GM12878 (cell line): Measurements from ENCODE around the gene RELL2. TPM values are rescaled to one million over a fixed set of nuclear protein-coding genes. Genes with fewer than 3 reads are reported as not detected.

Source experiments
- ATAC-seq: fragments of 200-7000 bp; cut with Tn5 transposase; 3 replicates; pipeline ENCODE4 v1.9.1; 2020; ENCODE audit warnings: mild to moderate bottlenecking, moderate library complexity
- BruUV-seq: library from RNA; stranded (reverse); fragments of 400-500 nt; replicated peaks from 2 replicates; lab custom pipeline; 2021; lab: Mats Ljungman, UMichigan
- CTCF ChIA-PET: fragments of 300-600 bp; sonication (Branson Sonifier 250); formaldehyde crosslinking; extraction: SDS; loops from one replicate; lab custom pipeline; 2021; ENCODE audit warnings: inconsistent platforms; lab: Yijun Ruan, JAX
- POLR2A ChIA-PET: fragments of 350-600 bp; formaldehyde crosslinking; extraction: SDS; loops from one replicate; lab custom pipeline; 2021; ENCODE audit warnings: inconsistent platforms; lab: Charles Lee
- RAD21 ChIA-PET: fragments of 300-600 bp; sonication (Branson Sonifier 250); formaldehyde crosslinking; loops from one replicate; lab custom pipeline; 2023; ENCODE audit warnings: antibody characterized with exemption; ENCODE audit not compliant: unreplicated experiment; lab: Charles Lee
- SMC1A ChIA-PET: fragments of 300-600 bp; sonication (Branson Sonifier 250); formaldehyde crosslinking; loops from one replicate; lab custom pipeline; 2023; ENCODE audit not compliant: unreplicated experiment, uncharacterized antibody; lab: Charles Lee
- DNase-seq: peaks from one replicate; pipeline ENCODE4 v3.0.0-alpha.2; 2011; ENCODE audit warnings: low read depth, low spot score
- FAIRE-seq: peaks from 3 replicates; lab custom pipeline; 2011; peaks lifted over from hg19 to GRCh38; lab: Jason Lieb, UNC
- H2AFZ ChIP-seq: 2 replicates; pipeline ENCODE4 v1.6.0; 2011; ENCODE audit warnings: low read depth, low read length, control low read depth; ENCODE audit not compliant: control insufficient read depth
- H3K27ac ChIP-seq: 2 replicates; pipeline ENCODE4 v1.5.1; 2011; ENCODE audit warnings: control low read depth; ENCODE audit not compliant: control insufficient read depth, insufficient read depth
- H3K27me3 ChIP-seq, 2 experiments: replicated peaks in 1 of 2; 2 replicates each; pipeline versions ENCODE4 v1.6.0 to v1.6.1; 2011; ENCODE audit warnings: low read length in 1 of 2; ENCODE audit not compliant: control insufficient read depth in 2 of 2, insufficient read depth in 2 of 2
- H3K36me3 ChIP-seq, 2 experiments: 2 replicates each; pipeline ENCODE4 v1.5.1; 2011; ENCODE audit warnings: low read length in 1 of 2; ENCODE audit not compliant: control insufficient read depth in 2 of 2, insufficient read depth in 2 of 2
- H3K4me1 ChIP-seq: 2 replicates; pipeline ENCODE4 v1.6.1; 2011; ENCODE audit warnings: mild to moderate bottlenecking, low read length, moderate library complexity, mixed read lengths; ENCODE audit not compliant: control insufficient read depth, insufficient read depth
- H3K4me2 ChIP-seq: 2 replicates; pipeline ENCODE4 v1.6.0; 2011; ENCODE audit warnings: control low read depth; ENCODE audit not compliant: control insufficient read depth, insufficient read depth
- H3K4me3 ChIP-seq: fragments of 200-600 bp; sonication (generic); 2 replicates; pipeline ENCODE4 v1.5.1; 2016
- H3K79me2 ChIP-seq: 2 replicates; pipeline ENCODE4 v1.6.0; 2011; ENCODE audit warnings: low read length; ENCODE audit not compliant: control insufficient read depth, insufficient read depth
- H3K9ac ChIP-seq: 2 replicates; pipeline ENCODE4 v1.8.0; 2011; ENCODE audit warnings: low read length, control low read depth, mixed read lengths; ENCODE audit not compliant: control insufficient read depth, insufficient read depth
- H3K9me3 ChIP-seq: replicated peaks from 3 replicates; pipeline ENCODE4 v1.5.1; 2011; ENCODE audit warnings: mild to moderate bottlenecking, low read length; ENCODE audit not compliant: control insufficient read depth, insufficient read depth
- H4K20me1 ChIP-seq: 2 replicates; pipeline ENCODE4 v1.6.0; 2011; ENCODE audit not compliant: control insufficient read depth, insufficient read depth
- CHD1 ChIP-seq: IDR thresholded peaks from 2 replicates; pipeline ENCODE4 v1.6.1; 2012; ENCODE audit warnings: low read depth, low read length, improper control_type of control experiment
- CREB1 ChIP-seq: IDR thresholded peaks from 2 replicates; pipeline ENCODE4 v1.6.1; 2012; ENCODE audit warnings: low read depth, mild to moderate bottlenecking, inconsistent platforms
- CREM ChIP-seq: IDR thresholded peaks from 2 replicates; pipeline ENCODE4 v1.6.1; 2014; ENCODE audit warnings: antibody characterized with exemption, low read depth
- EGR1 ChIP-seq, 2 experiments: IDR thresholded peaks; 1 replicate in 1 of 2; 2 replicates in 1 of 2; pipeline ENCODE4 v1.6.1; 2011 to 2012; ENCODE audit warnings: low read depth in 2 of 2, low read length in 2 of 2, borderline replicate concordance in 1 of 2, mild to moderate bottlenecking in 1 of 2, moderate library complexity in 1 of 2
- ELK1 ChIP-seq: IDR thresholded peaks from 2 replicates; pipeline ENCODE4 v1.6.1; 2012; ENCODE audit warnings: low read depth, low read length, improper control_type of control experiment
- GATAD2B ChIP-seq: fragments of 450-650 bp; conservative IDR thresholded peaks from 2 replicates; pipeline ENCODE4 v1.6.1; 2017; ENCODE audit warnings: low read depth, mild to moderate bottlenecking, moderate library complexity
- HDAC6 ChIP-seq: fragments of 200-600 bp; sonication (generic); IDR thresholded peaks from one replicate; pipeline ENCODE4 v1.8.0; 2017; ENCODE audit warnings: antibody characterized with exemption; ENCODE audit not compliant: unreplicated experiment
- MEF2A ChIP-seq: IDR thresholded peaks from 2 replicates; pipeline ENCODE4 v1.6.1; 2011; ENCODE audit warnings: low read depth, mild to moderate bottlenecking, low read length, moderate library complexity; ENCODE audit not compliant: insufficient read depth
- NFIC ChIP-seq: IDR thresholded peaks from 2 replicates; pipeline ENCODE4 v1.6.1; 2012; ENCODE audit warnings: low read depth, mild to moderate bottlenecking, inconsistent platforms, low read length, moderate library complexity
- NRF1 ChIP-seq: conservative IDR thresholded peaks from 2 replicates; pipeline ENCODE4 v1.6.1; 2011; ENCODE audit warnings: mild to moderate bottlenecking, low read depth, low read length, improper control_type of control experiment
- PAX5 ChIP-seq: IDR thresholded peaks from 2 replicates; pipeline ENCODE4 v1.6.1; 2011; ENCODE audit warnings: low read depth, low read length, borderline replicate concordance
- POLR2A ChIP-seq: IDR thresholded peaks from 2 replicates; pipeline ENCODE4 v1.6.1; 2011; ENCODE audit warnings: low read depth, mild to moderate bottlenecking, low read length
- POLR2AphosphoS2 ChIP-seq: IDR thresholded peaks from 2 replicates; pipeline ENCODE4 v1.6.1; 2011; ENCODE audit warnings: low read depth, mild to moderate bottlenecking, low read length, improper control_type of control experiment, moderate library complexity
- POLR2AphosphoS5 ChIP-seq: IDR thresholded peaks from 2 replicates; pipeline ENCODE4 v1.6.1; 2011; ENCODE audit warnings: mild to moderate bottlenecking, low read length, inconsistent platforms
- SMAD5 ChIP-seq: IDR thresholded peaks from 2 replicates; pipeline ENCODE4 v1.6.1; 2016; ENCODE audit warnings: antibody characterized with exemption, low read depth
- SMC3 ChIP-seq: IDR thresholded peaks from 2 replicates; pipeline ENCODE4 v1.6.1; 2011; ENCODE audit warnings: low read length, improper control_type of control experiment, borderline replicate concordance
- STAT1 ChIP-seq: fragments of 450-650 bp; conservative IDR thresholded peaks from 2 replicates; pipeline ENCODE4 v1.6.1; 2014; ENCODE audit warnings: antibody characterized with exemption, mild to moderate bottlenecking
- STAT3 ChIP-seq: IDR thresholded peaks from 2 replicates; pipeline ENCODE4 v1.6.1; 2011; ENCODE audit warnings: low read depth, low read length, improper control_type of control experiment
- YY1 ChIP-seq: IDR thresholded peaks from 2 replicates; pipeline ENCODE4 v1.6.1; 2011; ENCODE audit warnings: low read depth, mild to moderate bottlenecking, low read length
- WGBS: methylation state at CpG from one replicate; pipeline ENCODE4 v1.1.6; 2016; ENCODE audit warnings: low lambda C conversion rate; ENCODE audit not compliant: insufficient replicate concordance, insufficient coverage; ENCODE audit errors: missing lambda C conversion rate; 5-methylcytosine and 5-hydroxymethylcytosine counted together
- in situ Hi-C: fragments of 300-500 bp; cut with MboI; formaldehyde crosslinking; loops from 9 replicates; pipeline ENCODE4 v1.14.3; 2018; ENCODE audit warnings: mixed read lengths
- intact Hi-C: fragments of 100-400 bp; cut with micrococcal nuclease; formaldehyde crosslinking; loops from one replicate; pipeline ENCODE4 v1.14.2; 2022; ENCODE audit not compliant: unreplicated experiment
- polyA plus RNA-seq, 11 experiments: library from polyadenylated mRNA; depleted of rRNA in 4 of 11; unstranded in 6 of 11; stranded (reverse) in 5 of 11; fragments of >200 nt; fragmentation: Nextera tagmentation in 4 of 11; fragmentation: Illumina TruSeq in 1 of 11; extraction: Ambion mirVana in 4 of 11; extraction: Trizol in 1 of 11; gene quantifications; 1 replicate in 1 of 11; 2 replicates in 10 of 11; pipeline versions ENCODE4 v1.2.1 to v1.2.3, GENCODE V29; 2011 to 2016; ENCODE audit warnings: inconsistent platforms in 2 of 11, missing spikeins in 2 of 11, low read depth in 1 of 11
- total RNA-seq, 4 experiments: library from RNA; depleted of rRNA in 3 of 4; stranded (reverse); fragments of >200 nt in 3 of 4; fragmentation: Illumina TruSeq in 1 of 4; extraction: Trizol in 1 of 4; gene quantifications; 2 replicates each; pipeline versions ENCODE4 v1.2.1 to v1.2.3, GENCODE V29; 2013 to 2021

Gene RELL2
- total and polyA plus RNA-seq, 10 of the 15 experiments (the other 5 are each of a cell fraction or from before 2014, with no cell fraction given): 0.23 to 21.4 (median 7.1) TPM

DNA sequence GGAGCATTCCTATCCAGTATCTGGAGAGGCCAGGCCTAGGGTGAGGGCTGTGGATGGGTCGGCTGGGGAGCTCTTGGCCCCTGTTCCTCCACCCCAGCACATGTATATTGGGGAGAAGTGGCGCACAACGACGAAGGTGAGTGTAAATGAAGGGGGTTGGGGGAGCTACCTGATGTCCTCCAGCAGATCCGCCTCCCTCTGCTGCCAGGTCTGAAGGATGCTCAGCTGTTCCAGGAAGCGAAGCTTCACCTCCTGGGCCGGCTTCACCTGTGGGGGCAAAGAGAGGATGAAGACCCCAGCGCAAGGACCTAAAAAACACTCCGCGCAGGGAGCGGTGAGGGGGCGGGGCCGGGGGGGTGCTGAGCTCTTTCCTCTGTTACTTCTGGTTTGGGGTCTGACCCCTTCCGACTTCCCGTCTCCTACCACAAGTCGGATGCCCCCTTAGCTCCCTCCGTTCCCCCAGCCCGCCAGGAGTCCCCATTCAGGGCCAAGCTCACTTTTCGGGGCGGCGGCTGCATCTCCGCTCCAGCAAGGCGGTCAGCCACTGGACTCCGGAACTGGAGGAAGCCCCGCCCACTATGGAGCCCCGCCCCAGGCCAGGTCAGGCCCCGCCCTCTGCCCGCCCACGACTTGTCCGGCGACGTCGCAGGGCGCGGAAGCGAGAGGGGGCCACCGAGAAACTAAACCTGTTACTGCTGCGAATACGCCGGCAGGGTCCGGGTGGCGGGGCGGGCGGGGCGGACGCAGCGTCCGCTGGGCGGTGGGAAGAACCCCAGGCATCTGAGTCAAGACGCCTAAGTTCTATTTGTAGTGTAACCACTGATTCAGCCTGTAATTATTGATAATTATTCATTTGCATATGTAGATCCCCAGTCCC lies 14.3 kb downstream of the RELL2 start, which contains the start of gene FCHSD1:
FCHSD1 (minus strand) TSS at position 568 of the 877 bp plus-strand sequence; CDS start at position 518, 50 bp downstream.
- H3K27me3 ChIP-seq: no peaks in the 10 kb centered on the region
- peak within 1 kb of the TSS; percentile 98 for H3K4me2 ChIP-seq
- CTCF ChIA-PET: interaction anchor here (0.9 to 3.2 kb wide), 13 partner anchors 9 to 318 kb away, joined by 3 to 15 read pairs (median 6); partner anchors contain the start of genes DIAPH1, HDAC3, RELL2 and RNF14
- SMC1A ChIA-PET: interaction anchor here (0.7 to 1.8 kb wide), 11 partner anchors 9 to 311 kb away, joined by 3 to 12 read pairs (median 3); partner anchors contain the start of genes HDAC3 and RELL2
- H3K9ac ChIP-seq: peak within 1 kb of the TSS; percentile 77
- peak within 1 kb of the TSS; percentile 85 for H3K4me3 ChIP-seq
- DNase-seq (no peak), FAIRE-seq (peak; percentile 49), ATAC-seq (peak; percentile 99)
- H3K27ac ChIP-seq: peak within 1 kb of the TSS; percentile 51
- peaks cover 8% of the 10 kb centered on the region for H3K4me1 ChIP-seq
- in situ Hi-C loops (no loop called here), intact Hi-C loops (no loop called here)
- no peaks in the 10 kb centered on the region for H3K36me3 ChIP-seq
- H4K20me1 ChIP-seq: no peaks in the 10 kb centered on the region
- peak within 1 kb of the TSS; percentile 95 for H2AFZ ChIP-seq
- TF ChIP-seq POLR2A (peak; percentile 80), MEF2A (0 out of 2 replicates have a peak, but pooled peaks have one; percentile 14), EGR1 (IDR thresholded peaks at IDR 0.05; ENCODE audit: borderline replicate concordance in 1 of 2, low read depth in 2 of 2, low read length in 2 of 2) (peak in 1 of 2 experiments; percentile 89; a peak in 2 of 3 replicates), STAT3 (no peak), GATAD2B (0 out of 2 replicates have a peak, but pooled peaks have one; percentile 26), CREB1 (peak; percentile 61; the same call in 1 of the 2 replicates), POLR2AphosphoS5 (peak; percentile 47; the same call in 1 of the 2 replicates), POLR2AphosphoS2 (peak; percentile 69; the same call in 1 of the 2 replicates), PAX5 (no peak), HDAC6 (no peak), SMAD5 (0 out of 2 replicates have a peak, but pooled peaks have one; percentile 32), STAT1 (no peak), SMC3 (0 out of 2 replicates have a peak, but pooled peaks have one; percentile 9), CHD1 (no peak), NRF1 (no peak), YY1 (0 out of 2 replicates have a peak, but pooled peaks have one; percentile 26), NFIC (no peak), ELK1 (0 out of 2 replicates have a peak, but pooled peaks have one; percentile 23), CREM (peak; percentile 46; the same call in 1 of the 2 replicates)
- H3K9me3 ChIP-seq: no peaks in the 10 kb centered on the region
- 5% methylated on average over 26 of the region's 50 CpGs for WGBS
- RAD21 ChIA-PET: interaction anchor here (1.0 to 2.1 kb wide), 9 partner anchors 14 to 310 kb away, joined by 3 to 13 read pairs (median 4); partner anchors contain the start of genes DIAPH1, HDAC3 and RELL2
- POLR2A ChIA-PET: interaction anchor here (0.6 to 1.8 kb wide), 13 partner anchors 13 to 318 kb away, joined by 3 to 23 read pairs (median 4); partner anchors contain the start of genes DELE1, DIAPH1, HDAC3 and RELL2
- BruUV-seq: no TSS peak
- no peaks in the 10 kb centered on the region for H3K79me2 ChIP-seq
